ENCODE measurements around the gene DIPK1C. TPM values are rescaled to one million over a fixed set of nuclear protein-coding genes. Genes with fewer than 3 reads are reported as not detected.

The DIPK1C gene
- total and polyA plus RNA-seq, 2 of the 4 experiments (the other 2 are of a cell fraction), result not detected

DNA sequence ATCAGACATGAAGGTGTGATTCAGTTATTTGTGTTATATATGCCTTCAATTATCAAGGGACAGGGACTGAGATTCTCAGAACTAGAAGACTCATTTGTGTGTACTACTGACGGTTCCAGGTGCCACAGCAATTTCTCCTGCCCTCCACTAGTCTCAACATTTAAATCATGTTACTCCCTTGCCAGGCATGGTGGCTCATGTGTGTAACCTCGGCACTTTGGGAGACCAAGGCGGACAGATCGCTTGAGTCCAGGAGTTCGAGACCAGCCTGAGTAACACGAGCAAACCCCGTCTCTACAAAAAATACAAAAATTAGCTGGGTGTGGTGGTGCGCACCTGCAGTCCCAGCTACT lies 40.2 kb upstream of the DIPK1C start:
- Histone ChIP-seq H3K79me1 (ENCODE audit: low read depth in 1 of 2, low read length in 2 of 2) (peaks cover 16 to 27% of the 10 kb centered on the region in 2 experiments), H4K8ac (ENCODE audit: low read depth in 2 of 2, low read length in 2 of 2) (peak overlapping the region in 1 of 2 experiments; percentile 49; a peak in 1 of 4 replicates), H3K4me1 (ENCODE audit: control insufficient read depth, insufficient read depth, low read length) (peaks cover 5% of the 10 kb centered on the region; the same call in 1 of the 2 replicates), H2AK5ac (ENCODE audit: low read depth, low read length) (no peak overlapping the region), H3K9me3 (ENCODE audit: control insufficient read depth, insufficient read depth, low read length) (peaks cover under 1% of the 10 kb centered on the region; the same call in 1 of the 2 replicates), H2AK9ac (replicated peaks; ENCODE audit: low read depth, low read length, poor library complexity) (no peak overlapping the region), H2BK5ac (ENCODE audit: low read depth, low read length, poor library complexity, severe bottlenecking) (no peak overlapping the region), H3K27me3 (ENCODE audit: control insufficient read depth, insufficient read depth, low read length) (peaks cover 2% of the 10 kb centered on the region; the same call in 1 of the 2 replicates), H3K4me2 (ENCODE audit: low read depth, low read length) (peak overlapping the region; percentile 88), H3K9ac (ENCODE audit: low read depth, low read length) (no peak overlapping the region; the same call in 1 of the 2 replicates), H3K27ac (ENCODE audit: insufficient read depth, low read length) (no peak overlapping the region), H3K4me3 (ENCODE audit: insufficient read depth, low read depth, low read length) (no peak overlapping the region), H3K36me3 (ENCODE audit: control insufficient read depth, insufficient read depth, low read length) (peaks cover 11% of the 10 kb centered on the region), H3K9me1 (ENCODE audit: insufficient read depth, low read length) (peaks cover 4% of the 10 kb centered on the region; the same call in 1 of the 2 replicates), H2AFZ (replicated peaks; ENCODE audit: low read length, poor library complexity) (no peak overlapping the region), H2BK15ac (ENCODE audit: low read depth, low read length) (no peak overlapping the region), H3K23ac (ENCODE audit: low read depth, low read length) (no peak overlapping the region), H3K56ac (ENCODE audit: extremely low read depth, insufficient read depth, low read length) (no peak overlapping the region), H3K14ac (replicated peaks; ENCODE audit: low read depth, low read length) (no peak overlapping the region), H2BK120ac (ENCODE audit: low read depth, low read length) (no peak overlapping the region), H4K5ac (ENCODE audit: low read depth, low read length) (no peak overlapping the region), H3K18ac (ENCODE audit: low read depth, low read length) (no peak overlapping the region), H4K20me1 (ENCODE audit: insufficient read depth, low read length) (no peaks in the 10 kb centered on the region), H3K4ac (ENCODE audit: low read depth, low read length) (no peak overlapping the region), H4K91ac (ENCODE audit: insufficient read depth, low read depth, low read length) (no peak overlapping the region), H2BK20ac (ENCODE audit: low read depth, low read length) (no peak overlapping the region)
- ChIA-PET POLR2A (ENCODE audit: unreplicated experiment) (no interaction called here), CTCF (no interaction called here)
- no TSS peak for BruUV-seq (replicated peaks)
- 80% methylated on average over 1 of the region's 8 CpGs; no CpG with 5 or more reads in 1 of the 2 experiments for WGBS, 2 experiments (ENCODE audit: extremely low coverage in 2 of 2, insufficient read length in 1 of 2)
- in situ Hi-C loops (cut with MboI; ENCODE audit: low sequenced_read_pairs), result no loop called here
- intact Hi-C loops (cut with micrococcal nuclease), result loop anchor here (2.0 to 5.0 kb wide), 3 partner anchors 55 to 1850 kb away; no protein-coding TSS in a partner anchor
- DNase-seq, result no peak
- no peak for TF ChIP-seq USF2 (IDR thresholded peaks at IDR 0.05; ENCODE audit: low read depth, low read length)
- no peak for TF ChIP-seq RFX5 (IDR thresholded peaks at IDR 0.05; ENCODE audit: low read depth, low read length)
- TF ChIP-seq NFE2L2 (IDR thresholded peaks at IDR 0.05; ENCODE audit: low read depth, low read length), result no peak
- no peak for TF ChIP-seq RAD21 (IDR thresholded peaks at IDR 0.05; ENCODE audit: low read length)
- no peak for TF ChIP-seq MAFK (IDR thresholded peaks at IDR 0.05; ENCODE audit: low read depth, low read length)
- TF ChIP-seq BHLHE40 (IDR thresholded peaks at IDR 0.05; ENCODE audit: low read depth, low read length), result no peak
- no peak for TF ChIP-seq MXI1 (IDR thresholded peaks at IDR 0.05; ENCODE audit: borderline replicate concordance, low read depth, low read length)
- TF ChIP-seq FOS (IDR thresholded peaks at IDR 0.05; ENCODE audit: low read depth, low read length), result no peak
- no peak for TF ChIP-seq MAZ (IDR thresholded peaks at IDR 0.05; ENCODE audit: borderline replicate concordance, low read depth, low read length)
- TF ChIP-seq CHD1 (IDR thresholded peaks at IDR 0.05; ENCODE audit: low read depth, low read length), result no peak
- TF ChIP-seq RCOR1 (IDR thresholded peaks at IDR 0.05; ENCODE audit: insufficient replicate concordance, low read length), result no peak
- no peak for TF ChIP-seq SMC3 (IDR thresholded peaks at IDR 0.05; ENCODE audit: low read depth, low read length)
- no peak for TF ChIP-seq ELK1 (IDR thresholded peaks at IDR 0.05; ENCODE audit: borderline replicate concordance, low read depth, low read length)
- TF ChIP-seq, protein P1, sequence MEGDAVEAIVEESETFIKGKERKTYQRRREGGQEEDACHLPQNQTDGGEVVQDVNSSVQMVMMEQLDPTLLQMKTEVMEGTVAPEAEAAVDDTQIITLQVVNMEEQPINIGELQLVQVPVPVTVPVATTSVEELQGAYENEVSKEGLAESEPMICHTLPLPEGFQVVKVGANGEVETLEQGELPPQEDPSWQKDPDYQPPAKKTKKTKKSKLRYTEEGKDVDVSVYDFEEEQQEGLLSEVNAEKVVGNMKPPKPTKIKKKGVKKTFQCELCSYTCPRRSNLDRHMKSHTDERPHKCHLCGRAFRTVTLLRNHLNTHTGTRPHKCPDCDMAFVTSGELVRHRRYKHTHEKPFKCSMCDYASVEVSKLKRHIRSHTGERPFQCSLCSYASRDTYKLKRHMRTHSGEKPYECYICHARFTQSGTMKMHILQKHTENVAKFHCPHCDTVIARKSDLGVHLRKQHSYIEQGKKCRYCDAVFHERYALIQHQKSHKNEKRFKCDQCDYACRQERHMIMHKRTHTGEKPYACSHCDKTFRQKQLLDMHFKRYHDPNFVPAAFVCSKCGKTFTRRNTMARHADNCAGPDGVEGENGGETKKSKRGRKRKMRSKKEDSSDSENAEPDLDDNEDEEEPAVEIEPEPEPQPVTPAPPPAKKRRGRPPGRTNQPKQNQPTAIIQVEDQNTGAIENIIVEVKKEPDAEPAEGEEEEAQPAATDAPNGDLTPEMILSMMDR (conservative IDR thresholded peaks at IDR 0.05; ENCODE audit: low read depth, low read length), result no peak
- no peak for TF ChIP-seq CEBPB (IDR thresholded peaks at IDR 0.05; ENCODE audit: low read depth, low read length)
- no peak for TF ChIP-seq POLR2A (IDR thresholded peaks at IDR 0.05; ENCODE audit: low read depth, low read length)
- dilution Hi-C loops (cut with HindIII; ENCODE audit: low sequenced_read_pairs, unreplicated experiment), result no loop called here
- no peak for ATAC-seq (ENCODE audit: low read depth)

Measured in IMR-90 (cell line).